HFFc6 (cell line): ENCODE measurements around the gene MASTL. TPM values are rescaled to one million over a fixed set of nuclear protein-coding genes. Genes with fewer than 3 reads are reported as not detected.
"Not testable (repeated sequence)": the region's sequence is repeated elsewhere in the genome, so short reads cannot be mapped to it uniquely, and the experiment has no call there.

ENCODE experiments used
- DNase-seq: peaks from one replicate; pipeline ENCODE4 v3.0.0-alpha.2; 2018
- H3K27ac Mint-ChIP-seq: 2 replicates; pipeline ENCODE4 v1.8.0; 2020; ENCODE audit warnings: mild to moderate bottlenecking, mixed read lengths
- H3K27me3 Mint-ChIP-seq: 2 replicates; pipeline ENCODE4 v1.8.0; 2021; ENCODE audit warnings: mild to moderate bottlenecking, moderate library complexity, mixed read lengths; ENCODE audit not compliant: insufficient read depth
- H3K36me3 Mint-ChIP-seq: 2 replicates; pipeline ENCODE4 v1.8.0; 2021; ENCODE audit warnings: low read depth, mixed read lengths
- H3K4me1 Mint-ChIP-seq: 2 replicates; pipeline ENCODE4 v1.8.0; 2020; ENCODE audit warnings: low read depth, mixed read lengths
- H3K4me3 Mint-ChIP-seq: 2 replicates; pipeline ENCODE4 v1.8.0; 2020; ENCODE audit warnings: mild to moderate bottlenecking, moderate library complexity, mixed read lengths
- H3K9me3 Mint-ChIP-seq: 2 replicates; pipeline ENCODE4 v1.8.0; 2020; ENCODE audit warnings: mild to moderate bottlenecking, mixed read lengths
- total RNA-seq, 6 experiments: library from RNA; stranded (reverse); fragmentation: NEBNext Ultra II Directional; extraction: Animal tissue kit (Norgen Biotek cat#: 25700); gene quantifications; 2 replicates in 1 of 6; 3 replicates in 5 of 6; pipeline ENCODE4 v1.2.3, GENCODE V29; 2021
- TF ChIP-seq, protein P1 (sequence below): fragments of 200-600 bp; sonication (generic); IDR thresholded peaks from 2 replicates; pipeline ENCODE4 v1.5.0; 2021; ENCODE audit warnings: antibody characterized with exemption, mild to moderate bottlenecking

The MASTL gene
- total RNA-seq, 6 experiments from 2014 or later: 8.2 to 14.3 (median 13.0) TPM

DNA sequence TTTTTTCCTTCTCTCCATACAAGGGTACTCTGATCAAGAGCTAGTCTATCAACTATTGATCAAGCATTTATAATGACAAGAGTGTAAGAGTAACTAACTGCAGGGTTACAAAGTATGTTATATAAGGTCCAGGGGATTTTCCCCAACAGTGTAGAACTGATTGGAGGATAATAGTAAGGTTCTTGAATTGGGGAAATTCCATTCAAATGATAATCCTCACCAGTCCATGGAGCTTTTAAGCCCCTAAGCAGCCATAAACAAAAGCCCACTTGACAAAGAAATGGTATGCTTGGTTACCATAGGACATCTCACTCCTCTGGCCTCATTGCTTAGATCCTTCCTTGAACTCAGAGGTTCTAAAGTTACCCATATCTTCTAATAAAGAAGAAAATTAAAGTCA is 9.2 kb upstream of the MASTL start:
- TF ChIP-seq, protein P1, sequence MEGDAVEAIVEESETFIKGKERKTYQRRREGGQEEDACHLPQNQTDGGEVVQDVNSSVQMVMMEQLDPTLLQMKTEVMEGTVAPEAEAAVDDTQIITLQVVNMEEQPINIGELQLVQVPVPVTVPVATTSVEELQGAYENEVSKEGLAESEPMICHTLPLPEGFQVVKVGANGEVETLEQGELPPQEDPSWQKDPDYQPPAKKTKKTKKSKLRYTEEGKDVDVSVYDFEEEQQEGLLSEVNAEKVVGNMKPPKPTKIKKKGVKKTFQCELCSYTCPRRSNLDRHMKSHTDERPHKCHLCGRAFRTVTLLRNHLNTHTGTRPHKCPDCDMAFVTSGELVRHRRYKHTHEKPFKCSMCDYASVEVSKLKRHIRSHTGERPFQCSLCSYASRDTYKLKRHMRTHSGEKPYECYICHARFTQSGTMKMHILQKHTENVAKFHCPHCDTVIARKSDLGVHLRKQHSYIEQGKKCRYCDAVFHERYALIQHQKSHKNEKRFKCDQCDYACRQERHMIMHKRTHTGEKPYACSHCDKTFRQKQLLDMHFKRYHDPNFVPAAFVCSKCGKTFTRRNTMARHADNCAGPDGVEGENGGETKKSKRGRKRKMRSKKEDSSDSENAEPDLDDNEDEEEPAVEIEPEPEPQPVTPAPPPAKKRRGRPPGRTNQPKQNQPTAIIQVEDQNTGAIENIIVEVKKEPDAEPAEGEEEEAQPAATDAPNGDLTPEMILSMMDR: no peak
- peaks cover 11% of the 10 kb centered on the region for H3K4me1 Mint-ChIP-seq
- H3K36me3 Mint-ChIP-seq: peaks cover 25% of the 10 kb centered on the region
- DNase-seq: no peak
- H3K27ac Mint-ChIP-seq: no peak overlapping the region
- 0 out of 2 replicates have a peak, but pooled peaks cover 1% of the 10 kb centered on the region for H3K27me3 Mint-ChIP-seq
- H3K9me3 Mint-ChIP-seq: no peaks in the 10 kb centered on the region
- no peak overlapping the region for H3K4me3 Mint-ChIP-seq

DNA sequence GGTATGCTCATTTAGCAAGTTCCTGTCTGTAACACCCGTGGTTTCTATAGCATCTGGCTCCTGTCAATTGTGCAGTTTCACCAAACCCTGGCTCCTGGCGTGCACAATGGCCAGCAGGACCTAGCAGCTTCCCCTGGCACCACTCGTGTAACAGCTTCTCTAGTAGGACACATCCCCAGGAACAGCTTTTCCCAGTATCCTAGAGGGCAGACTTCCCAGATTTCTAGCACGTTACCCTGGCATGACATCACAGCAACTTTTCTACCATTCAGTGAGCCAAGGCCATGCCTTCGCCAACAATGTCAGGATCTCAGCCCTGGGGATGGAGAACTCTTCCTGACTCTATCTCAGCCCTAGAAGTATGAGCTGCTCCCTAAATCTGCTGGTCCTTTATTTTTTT is 7.5 kb upstream of the MASTL start:
- no peak overlapping the region for H3K27ac Mint-ChIP-seq
- H3K9me3 Mint-ChIP-seq: no peaks in the 10 kb centered on the region
- no peak overlapping the region for H3K4me3 Mint-ChIP-seq
- H3K36me3 Mint-ChIP-seq: peaks cover 29% of the 10 kb centered on the region
- no peaks in the 10 kb centered on the region for H3K27me3 Mint-ChIP-seq
- no peak for DNase-seq
- H3K4me1 Mint-ChIP-seq: peaks cover 23% of the 10 kb centered on the region
- TF ChIP-seq, protein P1: no peak

DNA sequence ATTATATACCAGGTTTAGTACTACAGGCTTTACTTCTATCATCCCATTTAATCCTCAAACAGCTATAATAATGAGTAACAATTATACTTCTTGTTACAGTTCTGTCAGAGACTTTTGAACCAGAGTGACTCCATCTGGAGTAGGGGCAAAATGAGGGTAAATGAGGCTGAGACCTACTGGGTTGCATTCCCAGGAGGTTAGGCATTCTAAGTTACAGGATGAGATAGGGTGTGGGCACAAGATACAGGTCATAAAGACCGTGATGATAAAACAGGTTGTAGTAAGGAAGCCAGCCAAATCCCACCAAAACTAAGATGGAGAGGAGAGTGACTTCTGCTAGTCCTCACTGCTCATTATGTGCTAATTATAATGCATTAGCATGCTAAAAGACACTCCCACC is 4.9 kb upstream of the MASTL start:
- no peak overlapping the region for H3K4me3 Mint-ChIP-seq

GRCh38 chr10:27152687-27153086 is 2.5 kb upstream of the MASTL start:
- Mint-ChIP-seq H3K27me3 (peaks cover 13% of the 10 kb centered on the region), H3K9me3 (no peaks in the 10 kb centered on the region), H3K36me3 (peaks cover 38% of the 10 kb centered on the region), H3K4me1 (peaks cover 33% of the 10 kb centered on the region), H3K27ac (peak overlapping the region; percentile 100), H3K4me3 (peak overlapping the region; percentile 97)
- DNase-seq: no peak
- TF ChIP-seq, protein P1: no peak

More for the DNA sequence above, 4.9 kb upstream of the MASTL start:
- Mint-ChIP-seq H3K27ac (peak overlapping the region; percentile 15; the same call in 1 of the 2 replicates), H3K27me3 (peaks cover 5% of the 10 kb centered on the region), H3K4me1 (peaks cover 22% of the 10 kb centered on the region), H3K9me3 (no peaks in the 10 kb centered on the region), H3K36me3 (peaks cover 41% of the 10 kb centered on the region)
- no peak for DNase-seq
- TF ChIP-seq, protein P1: no peak

DNA sequence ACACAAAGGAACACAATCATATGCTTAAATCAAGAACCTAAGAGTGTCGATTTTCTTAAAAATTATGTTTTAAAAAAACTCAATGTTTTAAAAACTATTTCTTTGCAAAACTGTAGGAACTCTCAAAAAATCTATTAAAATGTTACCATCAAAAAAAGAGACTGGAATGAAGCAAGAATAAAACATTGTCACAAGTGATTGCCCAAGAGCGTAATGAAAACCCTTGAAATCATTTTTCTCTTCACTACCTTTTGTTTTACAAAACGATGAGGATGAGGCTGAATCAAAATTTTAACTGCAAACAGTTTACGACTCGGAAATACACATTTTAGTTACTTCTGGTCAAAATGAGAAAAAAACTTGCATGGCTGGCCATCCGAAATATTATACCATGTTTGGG is 1.8 kb upstream of the MASTL start:
- no peak for DNase-seq
- peak overlapping the region; percentile 100 for H3K27ac Mint-ChIP-seq
- peaks cover 39% of the 10 kb centered on the region for H3K4me1 Mint-ChIP-seq
- TF ChIP-seq, protein P1: no peak
- peak overlapping the region; percentile 97 for H3K4me3 Mint-ChIP-seq
- H3K9me3 Mint-ChIP-seq: no peaks in the 10 kb centered on the region
- H3K27me3 Mint-ChIP-seq: peaks cover 13% of the 10 kb centered on the region
- peaks cover 35% of the 10 kb centered on the region for H3K36me3 Mint-ChIP-seq

DNA sequence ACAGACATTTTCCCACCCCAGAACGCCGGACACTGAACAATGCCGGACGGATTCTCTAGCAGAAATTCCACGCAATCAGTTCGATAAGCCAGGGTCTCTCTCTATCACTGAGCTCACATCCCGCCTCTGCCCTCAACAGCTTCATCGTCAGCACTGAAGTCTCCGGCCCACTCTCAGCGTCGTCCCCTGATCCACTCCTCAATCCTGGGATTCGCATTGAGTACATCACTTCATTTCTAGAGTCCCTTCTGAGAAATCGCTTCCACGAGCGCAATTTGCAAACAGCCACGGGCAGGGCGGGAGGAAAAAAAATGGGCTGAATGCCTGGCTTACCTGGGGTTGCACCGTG is 1.3 kb upstream of the MASTL start:
- peaks cover 35% of the 10 kb centered on the region for H3K36me3 Mint-ChIP-seq

GRCh38 chr10:27156566-27156965 is 1.4 kb downstream of the MASTL start:
- peaks cover 13% of the 10 kb centered on the region for H3K27me3 Mint-ChIP-seq
- DNase-seq, H3K9me3 Mint-ChIP-seq: not testable (repeated sequence)
- H3K36me3 Mint-ChIP-seq: peaks cover 35% of the 10 kb centered on the region
- peak overlapping the region; percentile 100 for H3K27ac Mint-ChIP-seq
- H3K4me1 Mint-ChIP-seq: peaks cover 37% of the 10 kb centered on the region
- H3K4me3 Mint-ChIP-seq: peak overlapping the region; percentile 97

More for the DNA sequence above, 1.3 kb upstream of the MASTL start:
- Mint-ChIP-seq H3K9me3 (no peaks in the 10 kb centered on the region), H3K27me3 (peaks cover 13% of the 10 kb centered on the region), H3K27ac (peak overlapping the region; percentile 100), H3K4me3 (peak overlapping the region; percentile 97), H3K4me1 (peaks cover 43% of the 10 kb centered on the region)
- DNase-seq: no peak
- TF ChIP-seq, protein P1: no peak
